GM10266 (cell line): ENCODE data around the gene RUSC2.

Experiments used
- DNase-seq: peaks from one replicate; pipeline ENCODE4 v3.0.0; 2012; ENCODE audit errors: extremely low spot score
- CTCF ChIP-seq: IDR thresholded peaks from 2 replicates; pipeline ENCODE4 v1.5.1; 2012; ENCODE audit warnings: mild to moderate bottlenecking, low read depth; ENCODE audit not compliant: control insufficient read depth, insufficient read depth; ENCODE audit errors: missing control alignments

Gene RUSC2

GRCh38 chr9:35517552-35518224, 27.8 kb downstream of the RUSC2 start:
- no peak for DNase-seq
- no peak for TF ChIP-seq CTCF

- no peak for TF ChIP-seq CTCF
- DNase-seq: no peak
These were observed 28.4 kb downstream of the RUSC2 start for GRCh38 chr9:35518225-35518821.

- no peak for DNase-seq
- TF ChIP-seq CTCF: no peak
These were observed 29.2 kb downstream of the RUSC2 start for GRCh38 chr9:35518981-35519679.

- DNase-seq: no peak
- TF ChIP-seq CTCF: no peak
These were observed 29.9 kb downstream of the RUSC2 start for GRCh38 chr9:35519692-35520363.

GRCh38 chr9:35520364-35520710, 30.4 kb downstream of the RUSC2 start:
- no peak for DNase-seq
- TF ChIP-seq CTCF: no peak

- DNase-seq: no peak
- TF ChIP-seq CTCF: no peak
These were observed 31.8 kb downstream of the RUSC2 start for GRCh38 chr9:35521708-35522107.

- no peak for DNase-seq
- no peak for TF ChIP-seq CTCF
These were observed 32.3 kb downstream of the RUSC2 start for GRCh38 chr9:35522187-35522586.
